Left ventricle myocardium superior (tissue), 1 donor: ENCODE results near the gene OR5K4. TPM values are rescaled to one million over a fixed set of nuclear protein-coding genes. Genes with fewer than 3 reads are reported as not detected.

ENCODE experiments used
- ATAC-seq: fragments of 200-7000 bp; cut with Tn5 transposase; one replicate; pipeline ENCODE4 v1.9.1; 2020; ENCODE audit warnings: mild to moderate bottlenecking, moderate library complexity
- DNase-seq: peaks from one replicate; pipeline ENCODE4 v3.0.0-alpha.2; 2020
- intact Hi-C: fragments of 100-400 bp; cut with micrococcal nuclease; formaldehyde crosslinking; loops from one replicate; pipeline ENCODE4 v1.11.0; 2022
- long read RNA-seq: library from polyadenylated mRNA; unstranded; transcript quantifications from one replicate; pipeline ENCODE4 v2.0.0, GENCODE V29; 2021
- total RNA-seq: library from RNA; stranded (reverse); fragmentation: NEBNext Ultra II Directional; extraction: Animal tissue kit (Norgen Biotek cat#: 25700); gene quantifications from one replicate; pipeline ENCODE4 v1.2.1, GENCODE V29; 2021
- donor health status: DM: no; HTN: yes; CAD: no; lungs with severe emphysema.

The OR5K4 gene
- total RNA-seq = not detected
- long read RNA-seq = 0 reads

- DNase-seq (no peak), ATAC-seq (no peak)
Measured at GRCh38 chr3:98353554-98353953, at the start of gene OR5K4. OR5K4 (plus strand) TSS chr3:98353854; CDS start chr3:98353854, 0 bp downstream.

GRCh38 chr3:98322101-98322500, 31.6 kb upstream of the OR5K4 start:
- DNase-seq = no peak
- intact Hi-C loops = no loop called here
- no peak for ATAC-seq

More at GRCh38 chr3:98353554-98353953, at the start of gene OR5K4:
- intact Hi-C loops = no loop called here

GRCh38 chr3:98322686-98323085, 31.0 kb upstream of the OR5K4 start:
- DNase-seq = no peak
- intact Hi-C loops = no loop called here
- ATAC-seq = no peak

GRCh38 chr3:98323425-98323824, 30.2 kb upstream of the OR5K4 start:
- no peak for DNase-seq
- intact Hi-C loops = no loop called here
- ATAC-seq = no peak

GRCh38 chr3:98325055-98325454, 28.6 kb upstream of the OR5K4 start:
- DNase-seq = no peak
- intact Hi-C loops = no loop called here
- no peak for ATAC-seq

GRCh38 chr3:98326105-98326893, 27.4 kb upstream of the OR5K4 start:
- ATAC-seq (no peak), DNase-seq (no peak)
- intact Hi-C loops = no loop called here

- DNase-seq = no peak
- intact Hi-C loops = no loop called here
- no peak for ATAC-seq
Measured at GRCh38 chr3:98326945-98327344, 26.7 kb upstream of the OR5K4 start.

GRCh38 chr3:98328933-98329332, 24.7 kb upstream of the OR5K4 start:
- intact Hi-C loops = loop anchor here (2.0 kb wide), 1 partner anchor 288 kb away; no protein-coding TSS in a partner anchor
- DNase-seq = no peak
- ATAC-seq = no peak

GRCh38 chr3:98329392-98330124, 24.1 kb upstream of the OR5K4 start:
- ATAC-seq (no peak), DNase-seq (peak; percentile 28)
- intact Hi-C loops = loop anchor here (2.0 kb wide), 1 partner anchor 289 kb away; no protein-coding TSS in a partner anchor

GRCh38 chr3:98331329-98331728, 22.3 kb upstream of the OR5K4 start:
- DNase-seq (no peak), ATAC-seq (no peak)
- intact Hi-C loops = no loop called here

GRCh38 chr3:98333989-98334606, 19.6 kb upstream of the OR5K4 start:
- intact Hi-C loops = no loop called here
- DNase-seq = no peak
- no peak for ATAC-seq

- no peak for DNase-seq
- intact Hi-C loops = no loop called here
- ATAC-seq = no peak
Measured at GRCh38 chr3:98339031-98339430, 14.6 kb upstream of the OR5K4 start.

- no peak for DNase-seq
- intact Hi-C loops = no loop called here
- no peak for ATAC-seq
Measured at GRCh38 chr3:98341758-98342157, 11.9 kb upstream of the OR5K4 start.

- ATAC-seq (no peak), DNase-seq (no peak)
- intact Hi-C loops = no loop called here
Measured at GRCh38 chr3:98343647-98344507, 9.8 kb upstream of the OR5K4 start.

GRCh38 chr3:98350082-98350481, 3.6 kb upstream of the OR5K4 start:
- no peak for ATAC-seq
- DNase-seq = no peak
- intact Hi-C loops = no loop called here

- ATAC-seq (no peak), DNase-seq (no peak)
- intact Hi-C loops = no loop called here
Measured at GRCh38 chr3:98359250-98359649, 5.6 kb downstream of the OR5K4 start.

- ATAC-seq = no peak
- no peak for DNase-seq
- intact Hi-C loops = no loop called here
Measured at GRCh38 chr3:98359993-98360675, 6.5 kb downstream of the OR5K4 start.

GRCh38 chr3:98360681-98361080, 7.0 kb downstream of the OR5K4 start:
- DNase-seq = no peak
- ATAC-seq = no peak
- intact Hi-C loops = no loop called here

- intact Hi-C loops = no loop called here
- DNase-seq (no peak), ATAC-seq (no peak)
Measured at GRCh38 chr3:98361289-98361688, 7.6 kb downstream of the OR5K4 start.
